GM23338 (cell line): ENCODE results near the gene NDUFV2. TPM values are rescaled to one million over a fixed set of nuclear protein-coding genes. Genes with fewer than 3 reads are reported as not detected.

Source experiments
- ATAC-seq: fragments of 200-7000 bp; cut with Tn5 transposase; 3 replicates; pipeline ENCODE4 v1.9.1; 2020
- DNase-seq: peaks from one replicate; pipeline ENCODE4 v3.0.0-alpha.2; 2015; ENCODE audit warnings: low spot score
- H2AFZ ChIP-seq: fragments of 200-600 bp; sonication (generic); 2 replicates; pipeline ENCODE4 v1.8.0; 2016; ENCODE audit warnings: antibody characterized with exemption, mild to moderate bottlenecking, moderate library complexity
- H3F3A ChIP-seq: fragments of 200-600 bp; sonication (generic); replicated peaks from 2 replicates; pipeline ENCODE4 v1.8.0; 2017; ENCODE audit warnings: antibody characterized with exemption, mixed run types, low read depth
- H3K27ac ChIP-seq: fragments of 200-600 bp; sonication (generic); 2 replicates; pipeline ENCODE4 v1.6.1; 2016; ENCODE audit warnings: low read depth
- H3K27me3 ChIP-seq: fragments of 200-600 bp; sonication (generic); 2 replicates; pipeline ENCODE4 v1.8.0; 2016; ENCODE audit warnings: mild to moderate bottlenecking, mixed run types, moderate library complexity; ENCODE audit not compliant: insufficient read depth
- H3K36me3 ChIP-seq: fragments of 200-600 bp; sonication (generic); 2 replicates; pipeline ENCODE4 v1.8.0; 2016; ENCODE audit warnings: mild to moderate bottlenecking; ENCODE audit not compliant: insufficient read depth
- H3K4me1 ChIP-seq: fragments of 200-600 bp; sonication (generic); 2 replicates; pipeline ENCODE4 v1.8.0; 2016; ENCODE audit warnings: mild to moderate bottlenecking, moderate library complexity; ENCODE audit not compliant: insufficient read depth
- H3K4me2 ChIP-seq: fragments of 200-600 bp; sonication (generic); 2 replicates; pipeline ENCODE4 v1.7.1; 2017; ENCODE audit warnings: mixed run types
- H3K4me3 ChIP-seq: fragments of 200-600 bp; sonication (generic); 2 replicates; pipeline ENCODE4 v1.6.1; 2016; ENCODE audit warnings: mixed run types
- H3K79me2 ChIP-seq: fragments of 200-600 bp; sonication (generic); replicated peaks from 2 replicates; pipeline ENCODE4 v1.8.0; 2017; ENCODE audit warnings: mild to moderate bottlenecking; ENCODE audit not compliant: insufficient read depth
- H3K9me2 ChIP-seq: fragments of 200-600 bp; sonication (generic); 2 replicates; pipeline ENCODE4 v1.8.0; 2017; ENCODE audit not compliant: insufficient read depth
- H4K20me1 ChIP-seq: fragments of 200-600 bp; sonication (generic); replicated peaks from 2 replicates; pipeline ENCODE4 v1.8.0; 2017; ENCODE audit warnings: mild to moderate bottlenecking; ENCODE audit not compliant: insufficient read depth
- H3K27ac Mint-ChIP-seq: 2 replicates; pipeline ENCODE4 v1.8.0; 2020; ENCODE audit warnings: inconsistent platforms, mild to moderate bottlenecking, moderate library complexity, mixed read lengths
- H3K27me3 Mint-ChIP-seq: 3 replicates; pipeline ENCODE4 v1.8.0; 2022; ENCODE audit warnings: low read depth, mild to moderate bottlenecking, moderate library complexity, mixed read lengths, inconsistent platforms; ENCODE audit not compliant: insufficient read depth, poor library complexity
- H3K36me3 Mint-ChIP-seq: 3 replicates; pipeline ENCODE4 v1.8.0; 2021; ENCODE audit warnings: low read depth, mild to moderate bottlenecking, inconsistent platforms, moderate library complexity, mixed read lengths
- H3K4me1 Mint-ChIP-seq: 3 replicates; pipeline ENCODE4 v1.8.0; 2020; ENCODE audit warnings: mild to moderate bottlenecking, inconsistent platforms, mixed read lengths
- H3K4me3 Mint-ChIP-seq: 3 replicates; pipeline ENCODE4 v1.8.0; 2021; ENCODE audit warnings: moderate library complexity, mild to moderate bottlenecking, inconsistent platforms, mixed read lengths
- H3K9me3 Mint-ChIP-seq: 3 replicates; pipeline ENCODE4 v1.8.0; 2020; ENCODE audit warnings: moderate library complexity, mild to moderate bottlenecking, inconsistent platforms, mixed read lengths
- CREB1 ChIP-seq: fragments of 250-450 bp; sonication (Bioruptor Pico); IDR thresholded peaks from 2 replicates; pipeline ENCODE4 v1.5.0; 2020; ENCODE audit warnings: low read depth, mild to moderate bottlenecking, moderate library complexity
- CTCF ChIP-seq, 2 experiments: fragments of 200-600 bp in 1 of 2; sonication (generic) in 1 of 2; conservative IDR thresholded peaks; 2 replicates each; pipeline versions ENCODE4 v1.5.1 to v1.6.1; 2016 to 2017; ENCODE audit warnings: antibody characterized with exemption in 2 of 2, low read depth in 2 of 2, mild to moderate bottlenecking in 2 of 2, moderate library complexity in 1 of 2
- EZH2phosphoT487 ChIP-seq: fragments of 200-600 bp; sonication (generic); IDR thresholded peaks from one replicate; pipeline ENCODE4 v1.8.1; 2018; ENCODE audit warnings: antibody characterized with exemption; ENCODE audit not compliant: unreplicated experiment
- JUNB ChIP-seq: IDR thresholded peaks from one replicate; pipeline ENCODE4 v1.6.1; 2016; ENCODE audit warnings: antibody characterized with exemption; ENCODE audit not compliant: unreplicated experiment
- NANOG ChIP-seq: IDR thresholded peaks from 2 replicates; pipeline ENCODE4 v1.6.1; 2016; ENCODE audit warnings: antibody characterized with exemption, borderline replicate concordance
- POLR2AphosphoS5 ChIP-seq: IDR thresholded peaks from 2 replicates; pipeline ENCODE4 v1.6.1; 2016; ENCODE audit warnings: antibody characterized with exemption, low read depth
- REST ChIP-seq: IDR thresholded peaks from one replicate; pipeline ENCODE4 v1.6.1; 2018; ENCODE audit warnings: antibody characterized with exemption; ENCODE audit not compliant: unreplicated experiment
- STAT1 ChIP-seq: IDR thresholded peaks from one replicate; pipeline ENCODE4 v1.6.1; 2016; ENCODE audit warnings: antibody characterized with exemption; ENCODE audit not compliant: unreplicated experiment
- ZNF114 ChIP-seq: fragments of 250-450 bp; sonication (Bioruptor Pico); IDR thresholded peaks from 2 replicates; pipeline ENCODE4 v1.5.0; 2020; ENCODE audit warnings: mild to moderate bottlenecking, moderate library complexity
- ZNF331 ChIP-seq: fragments of 250-450 bp; sonication (Bioruptor Pico); IDR thresholded peaks from 2 replicates; pipeline ENCODE4 v1.5.0; 2020; ENCODE audit warnings: low read depth, mild to moderate bottlenecking, moderate library complexity
- polyA plus RNA-seq: library from polyadenylated mRNA; unstranded; fragments of >200 nt; fragmentation: Nextera tagmentation; extraction: Ambion mirVana; gene quantifications from 2 replicates; pipeline ENCODE4 v1.2.1, GENCODE V29; 2016
- total RNA-seq: library from RNA; depleted of rRNA; stranded (reverse); fragments of >200 nt; shearing (Covaris generic); gene quantifications from 2 replicates; pipeline ENCODE4 v1.2.3, GENCODE V29; 2014
- TF ChIP-seq, protein P1 (sequence below): IDR thresholded peaks from 2 replicates; pipeline ENCODE4 v1.6.1; 2016; ENCODE audit warnings: antibody characterized with exemption

Gene NDUFV2
- total and polyA plus RNA-seq, 2 experiments from 2014 or later, result 157 to 577 TPM

GRCh38 chr18:9091066-9091476 lies 11.4 kb upstream of the NDUFV2 start:
- TF ChIP-seq NANOG (no peak), JUNB (no peak), STAT1 (no peak), EZH2phosphoT487 (no peak), CREB1 (CRISPR knock-in tag) (no peak), CTCF (conservative IDR thresholded peaks at IDR 0.05; ENCODE audit: low read depth in 2 of 2) (no peak), POLR2AphosphoS5 (no peak), REST (no peak), ZNF114 (CRISPR knock-in tag) (no peak)
- TF ChIP-seq, protein P1, sequence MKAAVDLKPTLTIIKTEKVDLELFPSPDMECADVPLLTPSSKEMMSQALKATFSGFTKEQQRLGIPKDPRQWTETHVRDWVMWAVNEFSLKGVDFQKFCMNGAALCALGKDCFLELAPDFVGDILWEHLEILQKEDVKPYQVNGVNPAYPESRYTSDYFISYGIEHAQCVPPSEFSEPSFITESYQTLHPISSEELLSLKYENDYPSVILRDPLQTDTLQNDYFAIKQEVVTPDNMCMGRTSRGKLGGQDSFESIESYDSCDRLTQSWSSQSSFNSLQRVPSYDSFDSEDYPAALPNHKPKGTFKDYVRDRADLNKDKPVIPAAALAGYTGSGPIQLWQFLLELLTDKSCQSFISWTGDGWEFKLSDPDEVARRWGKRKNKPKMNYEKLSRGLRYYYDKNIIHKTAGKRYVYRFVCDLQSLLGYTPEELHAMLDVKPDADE, result no peak
- peaks cover 10% of the 10 kb centered on the region for H3K4me1 Mint-ChIP-seq
- Histone ChIP-seq H2AFZ (peak overlapping the region; percentile 23; the same call in 1 of the 2 replicates), H3K9me2 (no peaks in the 10 kb centered on the region), H3K4me2 (no peak overlapping the region), H4K20me1 (no peaks in the 10 kb centered on the region), H3K27ac (no peak overlapping the region), H3F3A (no peaks in the 10 kb centered on the region), H3K36me3 (no peaks in the 10 kb centered on the region), H3K4me1 (peaks cover 10% of the 10 kb centered on the region), H3K27me3 (no peaks in the 10 kb centered on the region), H3K79me2 (no peaks in the 10 kb centered on the region), H3K4me3 (no peak overlapping the region)
- ATAC-seq (no peak), DNase-seq (no peak)
- H3K36me3 Mint-ChIP-seq, result no peaks in the 10 kb centered on the region
- H3K27me3 Mint-ChIP-seq, result no peaks in the 10 kb centered on the region
- H3K9me3 Mint-ChIP-seq, result no peaks in the 10 kb centered on the region
- no peak overlapping the region for H3K27ac Mint-ChIP-seq
- no peak overlapping the region for H3K4me3 Mint-ChIP-seq

- Histone ChIP-seq H3F3A (no peaks in the 10 kb centered on the region), H3K79me2 (no peaks in the 10 kb centered on the region), H3K27ac (no peak overlapping the region), H4K20me1 (no peaks in the 10 kb centered on the region), H3K27me3 (no peaks in the 10 kb centered on the region), H3K4me3 (no peak overlapping the region), H2AFZ (no peak overlapping the region), H3K4me2 (no peak overlapping the region), H3K36me3 (no peaks in the 10 kb centered on the region), H3K9me2 (no peaks in the 10 kb centered on the region), H3K4me1 (peaks cover 26% of the 10 kb centered on the region)
- Mint-ChIP-seq H3K27me3 (no peaks in the 10 kb centered on the region), H3K36me3 (no peaks in the 10 kb centered on the region), H3K4me3 (no peak overlapping the region), H3K9me3 (no peaks in the 10 kb centered on the region), H3K27ac (no peak overlapping the region), H3K4me1 (peaks cover 22% of the 10 kb centered on the region)
- ATAC-seq, result no peak
- no peak for DNase-seq
- TF ChIP-seq CTCF (conservative IDR thresholded peaks at IDR 0.05; ENCODE audit: low read depth in 2 of 2) (no peak), EZH2phosphoT487 (no peak), ZNF331 (CRISPR knock-in tag) (no peak), POLR2AphosphoS5 (no peak), ZNF114 (CRISPR knock-in tag) (no peak)
- TF ChIP-seq, protein P1, result no peak
These were observed 9.8 kb upstream of the NDUFV2 start for GRCh38 chr18:9092665-9093064.
